Activated CD4-positive, alpha-beta memory T cell treated with anti-CD3 and anti-CD28 coated beads, Interleukin-2, amount 10 ng/mL, durations not matched to agents 7 days and 5 days (primary cell): Measurements from ENCODE around the gene ANKRD39. TPM values are rescaled to one million over a fixed set of nuclear protein-coding genes. Genes with fewer than 3 reads are reported as not detected.

Experiments
- CTCF ChIA-PET: fragments of 350-600 bp; sonication (Branson Sonifier 250); formaldehyde crosslinking; loops from one replicate; lab custom pipeline; 2021; ENCODE audit warnings: antibody characterized with exemption, inconsistent platforms; lab: Charles Lee
- POLR2A ChIA-PET: fragments of 350-600 bp; sonication (Branson Sonifier 250); formaldehyde crosslinking; loops from one replicate; lab custom pipeline; 2021; ENCODE audit warnings: antibody characterized with exemption; lab: Charles Lee
- DNase-seq: peaks from one replicate; pipeline ENCODE4 v3.0.0-alpha.2; 2020
- H3K27ac Mint-ChIP-seq: one replicate; pipeline ENCODE4 v1.8.0; 2021; ENCODE audit warnings: mild to moderate bottlenecking, mixed read lengths
- H3K27me3 Mint-ChIP-seq: one replicate; pipeline ENCODE4 v1.8.0; 2021; ENCODE audit warnings: mixed read lengths
- H3K36me3 Mint-ChIP-seq: one replicate; pipeline ENCODE4 v1.8.0; 2021; ENCODE audit warnings: low read depth, mixed read lengths
- H3K4me1 Mint-ChIP-seq: one replicate; pipeline ENCODE4 v1.8.0; 2021; ENCODE audit warnings: mixed read lengths
- H3K4me3 Mint-ChIP-seq: one replicate; pipeline ENCODE4 v1.8.0; 2021; ENCODE audit warnings: mild to moderate bottlenecking, mixed read lengths
- H3K9me3 Mint-ChIP-seq: one replicate; pipeline ENCODE4 v1.8.0; 2021; ENCODE audit warnings: mixed read lengths
- total RNA-seq, 2 experiments: library from RNA; stranded (reverse); gene quantifications; one replicate each; pipeline ENCODE4 v1.2.3, GENCODE V29; 2021

ANKRD39 gene
- total RNA-seq, 2 experiments from 2014 or later, result 44.1 to 47.7 TPM

- peaks cover under 1% of the 10 kb centered on the region for H3K4me1 Mint-ChIP-seq
- no peaks in the 10 kb centered on the region for H3K9me3 Mint-ChIP-seq
- no peak for DNase-seq
- CTCF ChIA-PET, result no interaction called here
- POLR2A ChIA-PET, result interaction anchor here (1.3 kb wide), 1 partner anchor 9 kb away, joined by 4 read pairs; no protein-coding TSS in a partner anchor
- H3K36me3 Mint-ChIP-seq, result peaks cover 55% of the 10 kb centered on the region
- no peaks in the 10 kb centered on the region for H3K27me3 Mint-ChIP-seq
- no peak overlapping the region for H3K4me3 Mint-ChIP-seq
- no peak overlapping the region for H3K27ac Mint-ChIP-seq
Observed at GRCh38 chr2:96826546-96827278, 31.1 kb downstream of the ANKRD39 start.

- Mint-ChIP-seq H3K9me3 (no peaks in the 10 kb centered on the region), H3K36me3 (peaks cover 47% of the 10 kb centered on the region), H3K27ac (no peak overlapping the region), H3K4me1 (peaks cover 17% of the 10 kb centered on the region), H3K27me3 (no peaks in the 10 kb centered on the region), H3K4me3 (no peak overlapping the region)
- DNase-seq, result no peak
- CTCF ChIA-PET, result interaction anchor here (1.2 kb wide), 1 partner anchor 33 kb away, joined by 4 read pairs; the partner anchor contains the start of gene ANKRD39
- POLR2A ChIA-PET, result interaction anchor here (1.2 kb wide), 1 partner anchor 9 kb away, joined by 4 read pairs; the partner anchor contains the start of gene CNNM3
Observed at GRCh38 chr2:96825057-96825456, 32.8 kb downstream of the ANKRD39 start.

GRCh38 chr2:96824079-96824870, 33.5 kb downstream of the ANKRD39 start:
- Mint-ChIP-seq H3K27ac (no peak overlapping the region), H3K9me3 (no peaks in the 10 kb centered on the region), H3K4me3 (no peak overlapping the region), H3K27me3 (no peaks in the 10 kb centered on the region), H3K4me1 (peaks cover 25% of the 10 kb centered on the region), H3K36me3 (peaks cover 48% of the 10 kb centered on the region)
- DNase-seq, result no peak
- POLR2A ChIA-PET, result interaction anchor here (0.8 to 1.2 kb wide), 3 partner anchors 8 to 138 kb away, joined by 3 to 6 read pairs (median 4); partner anchors contain the start of gene CNNM3
- CTCF ChIA-PET, result interaction anchor here (1.2 kb wide), 1 partner anchor 33 kb away, joined by 4 read pairs; the partner anchor contains the start of gene ANKRD39

- Mint-ChIP-seq H3K4me1 (peaks cover 36% of the 10 kb centered on the region), H3K9me3 (no peaks in the 10 kb centered on the region), H3K27ac (no peak overlapping the region), H3K36me3 (peaks cover 51% of the 10 kb centered on the region), H3K27me3 (no peaks in the 10 kb centered on the region), H3K4me3 (no peak overlapping the region)
- ChIA-PET POLR2A (interaction anchor here (1.1 kb wide), 1 partner anchor 16 kb away, joined by 3 read pairs; no protein-coding TSS in a partner anchor), CTCF (no interaction called here)
- no peak for DNase-seq
Observed at GRCh38 chr2:96823198-96823597, 34.6 kb downstream of the ANKRD39 start.

GRCh38 chr2:96822786-96823185, 35.0 kb downstream of the ANKRD39 start:
- Mint-ChIP-seq H3K4me3 (no peak overlapping the region), H3K27me3 (no peaks in the 10 kb centered on the region), H3K27ac (no peak overlapping the region), H3K36me3 (peaks cover 51% of the 10 kb centered on the region), H3K9me3 (no peaks in the 10 kb centered on the region), H3K4me1 (peaks cover 40% of the 10 kb centered on the region)
- no peak for DNase-seq
- CTCF ChIA-PET, result no interaction called here
- POLR2A ChIA-PET, result no interaction called here

- ChIA-PET CTCF (interaction anchor here (1.2 to 1.3 kb wide), 2 partner anchors 20 to 140 kb away, joined by 3 to 5 read pairs; no protein-coding TSS in a partner anchor), POLR2A (interaction anchor here (0.7 to 0.9 kb wide), 2 partner anchors 13 to 18 kb away, joined by 3 to 5 read pairs; no protein-coding TSS in a partner anchor)
- no peaks in the 10 kb centered on the region for H3K9me3 Mint-ChIP-seq
- no peak overlapping the region for H3K27ac Mint-ChIP-seq
- peaks cover 48% of the 10 kb centered on the region for H3K4me1 Mint-ChIP-seq
- no peaks in the 10 kb centered on the region for H3K27me3 Mint-ChIP-seq
- H3K4me3 Mint-ChIP-seq, result no peak overlapping the region
- no peak for DNase-seq
- peaks cover 49% of the 10 kb centered on the region for H3K36me3 Mint-ChIP-seq
Observed at GRCh38 chr2:96821113-96821675, 36.6 kb downstream of the ANKRD39 start.

GRCh38 chr2:96819876-96820511, 37.8 kb downstream of the ANKRD39 start:
- H3K27me3 Mint-ChIP-seq, result no peaks in the 10 kb centered on the region
- no peak overlapping the region for H3K4me3 Mint-ChIP-seq
- ChIA-PET POLR2A (no interaction called here), CTCF (interaction anchor here (1.2 to 1.5 kb wide), 2 partner anchors 141 to 292 kb away, joined by 5 read pairs; no protein-coding TSS in a partner anchor)
- peaks cover 43% of the 10 kb centered on the region for H3K36me3 Mint-ChIP-seq
- DNase-seq, result no peak
- no peak overlapping the region for H3K27ac Mint-ChIP-seq
- peaks cover 54% of the 10 kb centered on the region for H3K4me1 Mint-ChIP-seq
- no peaks in the 10 kb centered on the region for H3K9me3 Mint-ChIP-seq

- H3K9me3 Mint-ChIP-seq, result no peaks in the 10 kb centered on the region
- H3K36me3 Mint-ChIP-seq, result peaks cover 38% of the 10 kb centered on the region
- H3K4me3 Mint-ChIP-seq, result no peak overlapping the region
- no peaks in the 10 kb centered on the region for H3K27me3 Mint-ChIP-seq
- peaks cover 56% of the 10 kb centered on the region for H3K4me1 Mint-ChIP-seq
- ChIA-PET POLR2A (interaction anchor here (2.0 kb wide), 1 partner anchor 7 kb away, joined by 4 read pairs; no protein-coding TSS in a partner anchor), CTCF (interaction anchor here (1.5 to 4.9 kb wide), 2 partner anchors 38 to 293 kb away, joined by 5 to 32 read pairs; partner anchors contain the start of gene ANKRD39)
- no peak for DNase-seq
- no peak overlapping the region for H3K27ac Mint-ChIP-seq
Observed at GRCh38 chr2:96819128-96819875, 38.5 kb downstream of the ANKRD39 start.

- POLR2A ChIA-PET, result interaction anchor here (1.0 to 2.9 kb wide), 4 partner anchors 8 to 40 kb away, joined by 3 to 21 read pairs (median 4); partner anchors contain the start of gene ANKRD39
- peaks cover 34% of the 10 kb centered on the region for H3K36me3 Mint-ChIP-seq
- peaks cover 60% of the 10 kb centered on the region for H3K4me1 Mint-ChIP-seq
- no peaks in the 10 kb centered on the region for H3K9me3 Mint-ChIP-seq
- no peak for DNase-seq
- H3K4me3 Mint-ChIP-seq, result peak overlapping the region; percentile 78
- CTCF ChIA-PET, result interaction anchor here (0.7 to 4.9 kb wide), 3 partner anchors 13 to 145 kb away, joined by 3 to 50 read pairs (median 32); partner anchors contain the start of gene ANKRD39
- no peak overlapping the region for H3K27ac Mint-ChIP-seq
- H3K27me3 Mint-ChIP-seq, result no peaks in the 10 kb centered on the region
Observed at GRCh38 chr2:96817882-96818281, 39.9 kb downstream of the ANKRD39 start.

- H3K9me3 Mint-ChIP-seq, result no peaks in the 10 kb centered on the region
- ChIA-PET CTCF (interaction anchor here (0.7 to 4.9 kb wide), 11 partner anchors 12 to 478 kb away, joined by 3 to 50 read pairs (median 5); partner anchors contain the start of genes ANKRD36 and ANKRD39), POLR2A (interaction anchor here (0.8 to 2.9 kb wide), 18 partner anchors 9 to 296 kb away, joined by 3 to 21 read pairs (median 4); partner anchors contain the start of genes ANKRD36, ANKRD39, CNNM4 and KANSL3)
- peak overlapping the region; percentile 78 for H3K4me3 Mint-ChIP-seq
- peak overlapping the region; percentile 40 for H3K27ac Mint-ChIP-seq
- peaks cover 64% of the 10 kb centered on the region for H3K4me1 Mint-ChIP-seq
- H3K36me3 Mint-ChIP-seq, result peaks cover 39% of the 10 kb centered on the region
- no peak for DNase-seq
- no peaks in the 10 kb centered on the region for H3K27me3 Mint-ChIP-seq
Observed at GRCh38 chr2:96816836-96817702, 40.7 kb downstream of the ANKRD39 start.
